Esophagus muscularis mucosa (tissue), 4 donors: ENCODE results near the gene SH2D6. TPM values are rescaled to one million over a fixed set of nuclear protein-coding genes. Genes with fewer than 3 reads are reported as not detected.

Source experiments
- DNase-seq: peaks from one replicate; pipeline ENCODE4 v3.0.0-alpha.2; 2017; ENCODE audit errors: extremely low spot score
- H3K27ac ChIP-seq, 4 donors: fragments of 200-600 bp; sonication (generic); replicated peaks in 1 of 4; 1 replicate in 3 of 4; 2 replicates in 1 of 4; pipeline ENCODE4 v1.5.1; 2016 to 2019; ENCODE audit warnings: mild to moderate bottlenecking in 1 of 4
- H3K27me3 ChIP-seq, 4 donors: fragments of 200-600 bp; sonication (generic); one replicate each; pipeline versions ENCODE4 v1.5.1 to v1.6.0; 2016 to 2019
- H3K36me3 ChIP-seq, 4 donors: fragments of 200-600 bp; sonication (generic); one replicate each; pipeline ENCODE4 v1.5.1; 2016 to 2019
- H3K4me1 ChIP-seq, 4 donors: fragments of 200-600 bp; sonication (generic); one replicate each; pipeline ENCODE4 v1.5.1; 2016 to 2019
- H3K4me3 ChIP-seq, 4 donors: fragments of 200-600 bp; sonication (generic); 1 replicate in 2 of 4; 2 replicates in 2 of 4; pipeline ENCODE4 v1.5.1; 2016 to 2019; ENCODE audit warnings: mild to moderate bottlenecking in 4 of 4, moderate library complexity in 1 of 4
- H3K9me3 ChIP-seq, 4 donors: fragments of 200-600 bp; sonication (generic); 1 replicate in 3 of 4; 2 replicates in 1 of 4; pipeline ENCODE4 v1.5.1; 2016 to 2019
- EP300 ChIP-seq: sonication (generic); formaldehyde crosslinking; IDR thresholded peaks from one replicate; pipeline ENCODE4 v1.6.1; 2017; ENCODE audit warnings: antibody characterized with exemption
- POLR2A ChIP-seq: fragments of 450-650 bp; IDR thresholded peaks from one replicate; pipeline ENCODE4 v1.6.1; 2017; ENCODE audit warnings: antibody characterized with exemption, moderate library complexity, mild to moderate bottlenecking, low read depth
- POLR2AphosphoS5 ChIP-seq, 2 donors: sonication (generic); formaldehyde crosslinking; IDR thresholded peaks; one replicate each; pipeline ENCODE4 v1.6.1; 2017; ENCODE audit warnings: antibody characterized with exemption in 2 of 2
- WGBS: methylation state at CpG from one replicate; pipeline ENCODE4 v1.1.5; 2018; 5-methylcytosine and 5-hydroxymethylcytosine counted together
- intact Hi-C: fragments of 100-400 bp; cut with DNase I; formaldehyde crosslinking; loops from one replicate; pipeline ENCODE4 v1.15.1; 2023
- total RNA-seq, 4 donors: library from RNA; depleted of rRNA; stranded (reverse); fragments of >200 nt; gene quantifications; one replicate each; pipeline versions ENCODE4 v1.1.0 to v1.2.1, GENCODE V29; 2016
- TF ChIP-seq, protein P1 (sequence below), 3 experiments: fragments of 200-600 bp in 2 of 3; fragments of 450-650 bp in 1 of 3; sonication (generic) in 2 of 3; IDR thresholded peaks; one replicate each; pipeline ENCODE4 v1.5.1; 2017 to 2019; ENCODE audit warnings: antibody characterized with exemption in 3 of 3, mild to moderate bottlenecking in 2 of 3, moderate library complexity in 1 of 3

The SH2D6 gene
- total RNA-seq, 4 donors from 2014 or later = not detected

- Histone ChIP-seq H3K27me3 (no peaks in the 10 kb centered on the region), H3K4me3 (no peak overlapping the region), H3K4me1 (peaks cover 17 to 21% (median 18%) of the 10 kb centered on the region in 4 donors), H3K9me3 (no peaks in the 10 kb centered on the region), H3K36me3 (no peaks in the 10 kb centered on the region), H3K27ac (no peak overlapping the region)
- intact Hi-C loops = no loop called here
- DNase-seq = no peak
- no peak for TF ChIP-seq EP300
- no peak for TF ChIP-seq POLR2A
- TF ChIP-seq, protein P1, sequence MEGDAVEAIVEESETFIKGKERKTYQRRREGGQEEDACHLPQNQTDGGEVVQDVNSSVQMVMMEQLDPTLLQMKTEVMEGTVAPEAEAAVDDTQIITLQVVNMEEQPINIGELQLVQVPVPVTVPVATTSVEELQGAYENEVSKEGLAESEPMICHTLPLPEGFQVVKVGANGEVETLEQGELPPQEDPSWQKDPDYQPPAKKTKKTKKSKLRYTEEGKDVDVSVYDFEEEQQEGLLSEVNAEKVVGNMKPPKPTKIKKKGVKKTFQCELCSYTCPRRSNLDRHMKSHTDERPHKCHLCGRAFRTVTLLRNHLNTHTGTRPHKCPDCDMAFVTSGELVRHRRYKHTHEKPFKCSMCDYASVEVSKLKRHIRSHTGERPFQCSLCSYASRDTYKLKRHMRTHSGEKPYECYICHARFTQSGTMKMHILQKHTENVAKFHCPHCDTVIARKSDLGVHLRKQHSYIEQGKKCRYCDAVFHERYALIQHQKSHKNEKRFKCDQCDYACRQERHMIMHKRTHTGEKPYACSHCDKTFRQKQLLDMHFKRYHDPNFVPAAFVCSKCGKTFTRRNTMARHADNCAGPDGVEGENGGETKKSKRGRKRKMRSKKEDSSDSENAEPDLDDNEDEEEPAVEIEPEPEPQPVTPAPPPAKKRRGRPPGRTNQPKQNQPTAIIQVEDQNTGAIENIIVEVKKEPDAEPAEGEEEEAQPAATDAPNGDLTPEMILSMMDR (IDR thresholded peaks at IDR 0.05) = no peak
- no peak for TF ChIP-seq POLR2AphosphoS5 (IDR thresholded peaks at IDR 0.05)
- 86% methylated on average over 8 of the region's 12 CpGs for WGBS
Observed at GRCh38 chr2:85429213-85429923, 10.9 kb downstream of the SH2D6 start.

- Histone ChIP-seq H3K4me1 (peaks cover 21 to 25% (median 24%) of the 10 kb centered on the region in 4 donors), H3K27me3 (no peaks in the 10 kb centered on the region), H3K9me3 (no peaks in the 10 kb centered on the region), H3K36me3 (no peaks in the 10 kb centered on the region), H3K4me3 (no peak overlapping the region), H3K27ac (no peak overlapping the region)
- WGBS = 100% methylated on average over 1 of the region's 2 CpGs
- TF ChIP-seq POLR2AphosphoS5 (IDR thresholded peaks at IDR 0.05) = no peak
- no peak for TF ChIP-seq POLR2A
- TF ChIP-seq, protein P1 (IDR thresholded peaks at IDR 0.05) = no peak
- TF ChIP-seq EP300 = no peak
- intact Hi-C loops = loop anchor here (5.0 kb wide), 1 partner anchor 172 kb away; the partner anchor contains the start of gene TMEM150A
- no peak for DNase-seq
Observed at GRCh38 chr2:85429924-85430289, 11.4 kb downstream of the SH2D6 start.

DNA sequence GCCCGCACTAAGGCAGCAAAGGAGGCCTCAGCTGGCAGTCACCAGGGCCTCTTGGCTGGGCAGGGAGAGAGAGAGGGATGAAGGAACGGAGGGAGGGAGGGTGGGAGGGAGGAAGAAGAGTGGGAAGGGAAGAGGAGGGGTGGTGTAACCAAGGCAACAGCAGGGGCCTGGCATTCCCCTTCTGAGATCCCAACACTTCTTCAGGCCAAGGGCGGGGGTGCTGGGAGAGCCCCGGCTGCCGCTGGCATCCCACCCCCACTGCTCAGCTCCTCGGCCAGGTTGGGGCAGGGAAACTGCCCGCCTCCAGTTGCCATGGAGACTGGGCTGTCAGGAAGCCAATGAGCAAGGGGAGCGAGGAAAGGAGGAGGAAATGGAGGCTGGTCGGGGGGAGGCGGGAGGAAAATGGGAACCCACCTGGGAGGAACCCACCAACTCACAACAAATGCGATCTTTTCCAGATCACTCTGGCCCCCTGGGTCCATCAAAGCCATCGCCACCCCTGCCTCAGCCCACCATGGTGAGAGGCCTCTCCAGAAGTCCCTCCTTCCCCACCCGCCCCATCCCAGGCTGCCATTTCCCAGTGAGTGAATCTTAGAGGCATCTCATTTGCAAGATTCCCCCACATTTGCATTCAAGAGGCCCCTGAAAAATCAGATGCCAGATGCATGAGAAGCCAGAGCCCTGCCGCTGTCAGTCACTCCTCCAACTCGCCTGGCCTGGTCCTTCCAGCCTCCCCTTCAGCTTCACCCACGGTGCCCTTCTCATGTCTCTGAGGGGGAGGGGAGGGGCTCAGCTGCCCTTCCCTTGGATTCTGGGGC, 12.4 kb downstream of the SH2D6 start:
- intact Hi-C loops = loop anchor here (5.0 kb wide), 1 partner anchor 171 kb away; the partner anchor contains the start of gene TMEM150A
- WGBS = 67% methylated on average over 12 of the region's 16 CpGs
- Histone ChIP-seq H3K9me3 (no peaks in the 10 kb centered on the region), H3K4me1 (peaks cover 26 to 34% (median 33%) of the 10 kb centered on the region in 4 donors), H3K36me3 (no peaks in the 10 kb centered on the region), H3K27ac (peak overlapping the region in 1 of 4 donors; percentile 14), H3K4me3 (no peak overlapping the region), H3K27me3 (no peaks in the 10 kb centered on the region)
- no peak for TF ChIP-seq POLR2AphosphoS5 (IDR thresholded peaks at IDR 0.05)
- TF ChIP-seq POLR2A = no peak
- TF ChIP-seq, protein P1 (IDR thresholded peaks at IDR 0.05) = no peak
- no peak for TF ChIP-seq EP300
- DNase-seq = no peak

- DNase-seq = no peak
- Histone ChIP-seq H3K9me3 (no peaks in the 10 kb centered on the region), H3K36me3 (no peaks in the 10 kb centered on the region), H3K27ac (peak overlapping the region in 1 of 4 donors; percentile 14), H3K4me3 (no peak overlapping the region), H3K27me3 (no peaks in the 10 kb centered on the region), H3K4me1 (peaks cover 30 to 41% (median 40%) of the 10 kb centered on the region in 4 donors)
- 84% methylated on average over 8 of the region's 10 CpGs for WGBS
- intact Hi-C loops = loop anchor here (5.0 kb wide), 1 partner anchor 171 kb away; the partner anchor contains the start of gene TMEM150A
- TF ChIP-seq, protein P1 (IDR thresholded peaks at IDR 0.05) = no peak
- TF ChIP-seq POLR2A (no peak), POLR2AphosphoS5 (IDR thresholded peaks at IDR 0.05) (no peak), EP300 (no peak)
Observed at GRCh38 chr2:85431570-85432205, 13.2 kb downstream of the SH2D6 start.
